ENCODE measurements around the gene SUN2. TPM values are rescaled to one million over a fixed set of nuclear protein-coding genes. Genes with fewer than 3 reads are reported as not detected.

Gene SUN2
- total and polyA plus RNA-seq, 2 donors (not counting 3 experiments of a cell fraction or from before 2014, with no cell fraction given) = 76.7 to 133 TPM

DNA sequence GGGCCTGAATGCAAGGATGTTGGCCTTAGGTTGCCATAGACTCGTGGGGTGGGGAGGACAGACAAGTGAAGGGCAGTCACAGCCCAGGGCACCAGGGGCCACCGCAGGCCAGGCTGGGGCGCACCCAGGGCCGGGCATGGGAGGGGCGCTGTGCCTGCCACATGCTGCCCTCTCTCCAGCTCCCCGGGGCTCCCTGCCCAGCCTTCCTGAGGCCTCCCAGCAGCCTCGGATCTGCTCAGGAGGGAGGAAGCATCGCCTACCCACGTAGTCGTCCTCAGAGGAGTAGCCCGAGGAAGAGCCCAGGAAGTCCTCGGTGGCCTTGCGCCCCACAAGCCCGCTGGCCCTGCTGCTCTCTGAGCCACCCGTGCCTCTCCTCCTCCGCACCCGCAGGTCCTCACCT, 5.2 kb downstream of the SUN2 start:
- BruUV-seq (replicated peaks) = no TSS peak
- no peaks in the 10 kb centered on the region for H3K27me3 ChIP-seq (ENCODE audit: control insufficient read depth in 2 of 2, insufficient read depth in 2 of 2, low read length in 2 of 2)
- H3K4me2 ChIP-seq (ENCODE audit: insufficient read depth, low read length) = no peak overlapping the region
- H3K9me1 ChIP-seq (replicated peaks; ENCODE audit: control insufficient read depth, extremely low read depth, insufficient read depth, low read length) = no peaks in the 10 kb centered on the region
- TF ChIP-seq CTCF (IDR thresholded peaks at IDR 0.05; ENCODE audit: extremely low read depth in 1 of 2, insufficient read depth in 1 of 2, low read depth in 1 of 2, low read length in 2 of 2) = no peak
- no peak for TF ChIP-seq POLR2A (IDR thresholded peaks at IDR 0.05; ENCODE audit: low read depth, low read length)
- TF ChIP-seq JUN (IDR thresholded peaks at IDR 0.05; ENCODE audit: borderline replicate concordance, insufficient read depth, insufficient read length, low read depth) = no peak
- no peak for TF ChIP-seq POLR2AphosphoS5 (IDR thresholded peaks at IDR 0.05; ENCODE audit: insufficient read depth, low read depth, low read length)
- TF ChIP-seq GATA2 (IDR thresholded peaks at IDR 0.05; ENCODE audit: insufficient read depth, insufficient read length, low read depth, low read length) = no peak
- TF ChIP-seq FOS (IDR thresholded peaks at IDR 0.05; ENCODE audit: borderline replicate concordance, insufficient read depth, low read length) = no peak
- no peak for TF ChIP-seq MAX (IDR thresholded peaks at IDR 0.05; ENCODE audit: insufficient read depth, insufficient read length)
- no peak for TF ChIP-seq EZH2 (IDR thresholded peaks at IDR 0.05; ENCODE audit: borderline replicate concordance, low read depth, low read length, severe bottlenecking)
- TF ChIP-seq MYC (IDR thresholded peaks at IDR 0.05; ENCODE audit: low read depth, low read length) = no peak
- H3K27ac ChIP-seq (ENCODE audit: insufficient read depth, low read depth, low read length) = no peak overlapping the region
- dilution Hi-C loops (cut with MboI; ENCODE audit: extremely low pct_ligation_motif_present, low sequenced_read_pairs) = no loop called here
- H3K9ac ChIP-seq (replicated peaks; ENCODE audit: extremely low read depth, insufficient read depth, low read length) = no peak overlapping the region
- FAIRE-seq = no peak
- H3K79me2 ChIP-seq (ENCODE audit: control insufficient read depth, insufficient read depth, low read length) = peaks cover 14% of the 10 kb centered on the region
- H2AFZ ChIP-seq (ENCODE audit: low read depth, low read length) = no peak overlapping the region
- intact Hi-C loops (cut with micrococcal nuclease) = no loop called here
- H4K20me1 ChIP-seq (replicated peaks; ENCODE audit: control insufficient read depth, extremely low read depth, insufficient read depth, low read length) = no peaks in the 10 kb centered on the region
- no peak overlapping the region for H3K4me3 ChIP-seq (replicated peaks in 1 of 3; ENCODE audit: insufficient read depth in 1 of 3, low read depth in 1 of 3, low read length in 3 of 3)
- peaks cover 12% of the 10 kb centered on the region for H3K4me1 ChIP-seq (ENCODE audit: control insufficient read depth, extremely low read depth, insufficient read depth, low read length)
- peaks cover 10 to 38% of the 10 kb centered on the region in 2 experiments for H3K36me3 ChIP-seq (ENCODE audit: control insufficient read depth in 2 of 2, extremely low read depth in 1 of 2, insufficient read depth in 2 of 2, low read length in 2 of 2)
- no peaks in the 10 kb centered on the region for H3K9me3 ChIP-seq (replicated peaks; ENCODE audit: control insufficient read depth, insufficient read depth, low read length)
- ChIA-PET CTCF (no interaction called here), POLR2A (no interaction called here)
- no peak for DNase-seq (ENCODE audit: low read depth, low spot score)
